B cell (primary cell): ENCODE results near the gene SELP. TPM values are rescaled to one million over a fixed set of nuclear protein-coding genes. Genes with fewer than 3 reads are reported as not detected.

ENCODE experiments used
- ATAC-seq: fragments of 200-7000 bp; cut with Tn5 transposase; one replicate; pipeline ENCODE4 v1.10.0; 2021; ENCODE audit warnings: low read depth, mild to moderate bottlenecking, moderate number of reproducible peaks, moderate library complexity
- CTCF ChIA-PET: fragments of 350-600 bp; sonication (Branson Sonifier 250); formaldehyde crosslinking; loops from one replicate; lab custom pipeline; 2021; ENCODE audit warnings: antibody characterized with exemption, inconsistent platforms; lab: Charles Lee
- POLR2A ChIA-PET: fragments of 350-600 bp; sonication (Branson Sonifier 250); formaldehyde crosslinking; loops from one replicate; lab custom pipeline; 2021; ENCODE audit warnings: antibody characterized with exemption; lab: Charles Lee
- DNase-seq: peaks from one replicate; pipeline ENCODE4 v3.0.0; 2013
- H2AFZ ChIP-seq: 2 replicates; pipeline ENCODE4 v1.6.1; 2012; ENCODE audit warnings: mild to moderate bottlenecking, low read depth, low read length; ENCODE audit not compliant: insufficient read depth, poor library complexity, severe bottlenecking
- H3K27ac ChIP-seq, 2 donors: 1 replicate in 1 of 2; 2 replicates in 1 of 2; pipeline ENCODE4 v1.5.1; 2012 to 2013; ENCODE audit warnings: low read length in 2 of 2, mild to moderate bottlenecking in 2 of 2, moderate library complexity in 1 of 2
- H3K27me3 ChIP-seq, 4 experiments: fragments of 200-600 bp in 1 of 4; sonication (generic) in 1 of 4; replicated peaks in 1 of 4; 1 replicate in 2 of 4; 2 replicates in 2 of 4; pipeline versions ENCODE4 v1.6.1 to v1.7.0; 2013 to 2016; ENCODE audit warnings: low read length in 3 of 4, mild to moderate bottlenecking in 2 of 4, mixed read lengths in 1 of 4, moderate library complexity in 1 of 4; ENCODE audit not compliant: insufficient read depth in 4 of 4, control insufficient read depth in 3 of 4; ENCODE audit errors: control extremely low read depth in 1 of 4
- H3K36me3 ChIP-seq, 2 experiments: replicated peaks in 1 of 2; 1 replicate in 1 of 2; 2 replicates in 1 of 2; pipeline versions ENCODE4 v1.6.1 to v1.7.1; 2013; ENCODE audit warnings: low read length in 1 of 2; ENCODE audit not compliant: insufficient read depth in 2 of 2, control insufficient read depth in 1 of 2; ENCODE audit errors: control extremely low read depth in 1 of 2, extremely low read depth in 1 of 2
- H3K4me1 ChIP-seq, 2 donors: fragments of 200-600 bp in 1 of 2; sonication (generic) in 1 of 2; 1 replicate in 1 of 2; 2 replicates in 1 of 2; pipeline versions ENCODE4 v1.5.1 to v1.6.1; 2013 to 2017; ENCODE audit warnings: low read length in 2 of 2; ENCODE audit not compliant: control insufficient read depth in 2 of 2, insufficient read depth in 2 of 2
- H3K4me2 ChIP-seq: replicated peaks from 2 replicates; pipeline ENCODE3; 2012; ENCODE audit warnings: mild to moderate bottlenecking, low read depth, low read length; ENCODE audit not compliant: poor library complexity, severe bottlenecking
- H3K4me3 ChIP-seq, 5 experiments: fragments of 200-600 bp in 1 of 5; sonication (generic) in 1 of 5; 1 replicate in 3 of 5; 2 replicates in 2 of 5; pipeline versions ENCODE4 v1.5.1 to v1.7.0; 2011 to 2016; ENCODE audit warnings: low read length in 4 of 5, mild to moderate bottlenecking in 4 of 5, low read depth in 2 of 5, control low read depth in 1 of 5, moderate library complexity in 1 of 5; ENCODE audit not compliant: insufficient read depth in 1 of 5; ENCODE audit errors: control extremely low read depth in 1 of 5, extremely low read depth in 1 of 5
- H3K79me2 ChIP-seq: fragments of 200-600 bp; sonication (generic); one replicate; pipeline ENCODE4 v1.6.0; 2016; ENCODE audit warnings: low read length; ENCODE audit not compliant: control insufficient read depth, insufficient read depth
- H3K9ac ChIP-seq: fragments of 200-600 bp; sonication (generic); 2 replicates; pipeline ENCODE4 v1.6.1; 2017; ENCODE audit warnings: mild to moderate bottlenecking, low read length, moderate library complexity
- H3K9me3 ChIP-seq, 3 donors: one replicate each; pipeline versions ENCODE4 v1.6.1 to v1.7.1; 2013; ENCODE audit warnings: low read length in 2 of 3; ENCODE audit not compliant: control insufficient read depth in 2 of 3, insufficient read depth in 1 of 3; ENCODE audit errors: control extremely low read depth in 1 of 3
- H4K20me1 ChIP-seq: 2 replicates; pipeline ENCODE4 v1.6.0; 2012; ENCODE audit warnings: mild to moderate bottlenecking, low read length; ENCODE audit not compliant: insufficient read depth, control insufficient read depth, poor library complexity, severe bottlenecking
- H3K27ac Mint-ChIP-seq: one replicate; pipeline ENCODE4 v1.8.0; 2021; ENCODE audit warnings: mixed read lengths
- H3K27me3 Mint-ChIP-seq: one replicate; pipeline ENCODE4 v1.8.0; 2021; ENCODE audit warnings: mixed read lengths
- H3K4me1 Mint-ChIP-seq: one replicate; pipeline ENCODE4 v1.8.0; 2021; ENCODE audit warnings: mixed read lengths
- H3K4me3 Mint-ChIP-seq: one replicate; pipeline ENCODE4 v1.8.0; 2021; ENCODE audit warnings: mixed read lengths
- H3K9me3 Mint-ChIP-seq: one replicate; pipeline ENCODE4 v1.8.0; 2022; ENCODE audit warnings: mixed read lengths; ENCODE audit not compliant: insufficient read depth
- CTCF ChIP-seq: fragments of 200-600 bp; IDR thresholded peaks from one replicate; pipeline ENCODE4 v1.8.0; 2022; ENCODE audit warnings: antibody characterized with exemption, mild to moderate bottlenecking
- EZH2 ChIP-seq: IDR thresholded peaks from 2 replicates; pipeline ENCODE4 v1.6.1; 2012; ENCODE audit warnings: borderline replicate concordance, low read depth, mild to moderate bottlenecking, moderate library complexity, low read length; ENCODE audit not compliant: insufficient read depth, poor library complexity, severe bottlenecking
- WGBS: methylation state at CpG from one replicate; pipeline ENCODE4 v1.1.5; 2013; ENCODE audit warnings: missing lambda C conversion rate; ENCODE audit not compliant: insufficient coverage; 5-methylcytosine and 5-hydroxymethylcytosine counted together
- intact Hi-C: fragments of 100-400 bp; cut with micrococcal nuclease; formaldehyde crosslinking; loops from one replicate; pipeline ENCODE4 v1.10.0; 2022
- polyA plus RNA-seq: library from polyadenylated mRNA; depleted of rRNA; stranded (reverse); fragments of >200 nt; gene quantifications from 2 replicates; pipeline ENCODE4 v1.2.3, GENCODE V29; 2012
- total RNA-seq, 2 donors: library from RNA; stranded (reverse); fragments of 120-200 nt in 1 of 2; gene quantifications; 1 replicate in 1 of 2; 2 replicates in 1 of 2; pipeline versions ENCODE4 v1.2.3 to v1.2.4, GENCODE V29; 2013 to 2022

The SELP gene
- total and polyA plus RNA-seq, 2 donors (not counting 1 experiment from before 2014, with no cell fraction given) = 0.99 to 1.9 TPM

- H3K27me3 Mint-ChIP-seq = peaks cover 10% of the 10 kb centered on the region
- POLR2A ChIA-PET = no interaction called here
- no peak for TF ChIP-seq EZH2
- no peak for TF ChIP-seq CTCF
- no peak overlapping the region for H3K27ac Mint-ChIP-seq
- H3K27ac ChIP-seq = no peak overlapping the region
- H2AFZ ChIP-seq = no peak overlapping the region
- H3K79me2 ChIP-seq = no peaks in the 10 kb centered on the region
- H3K4me3 Mint-ChIP-seq = no peak overlapping the region
- H3K4me3 ChIP-seq = no peak overlapping the region
- no CpG with 5 or more reads among the region's 1 CpG for WGBS
- no peaks in the 10 kb centered on the region for H3K9me3 ChIP-seq
- ATAC-seq (no peak), DNase-seq (no peak)
- intact Hi-C loops = no loop called here
- H3K9me3 Mint-ChIP-seq = no peaks in the 10 kb centered on the region
- H4K20me1 ChIP-seq = no peaks in the 10 kb centered on the region
- H3K9ac ChIP-seq = no peak overlapping the region
- no peak overlapping the region for H3K4me2 ChIP-seq
- H3K4me1 ChIP-seq = no peaks in the 10 kb centered on the region
- H3K27me3 ChIP-seq = peaks cover 0 to 12% (median 4%) of the 10 kb centered on the region in 4 experiments
- no peaks in the 10 kb centered on the region for H3K36me3 ChIP-seq
- CTCF ChIA-PET = interaction anchor here (0.9 kb wide), 1 partner anchor 25 kb away, joined by 3 read pairs; no protein-coding TSS in a partner anchor
- no peaks in the 10 kb centered on the region for H3K4me1 Mint-ChIP-seq
Measured at GRCh38 chr1:169576935-169577331, 53.0 kb downstream of the SELP start.

- H3K4me1 Mint-ChIP-seq = no peaks in the 10 kb centered on the region
- Histone ChIP-seq H3K27me3 (peaks cover 0 to 12% (median 4%) of the 10 kb centered on the region in 4 experiments), H3K9me3 (no peaks in the 10 kb centered on the region), H3K9ac (no peak overlapping the region), H3K79me2 (no peaks in the 10 kb centered on the region), H3K27ac (no peak overlapping the region), H2AFZ (no peak overlapping the region), H4K20me1 (no peaks in the 10 kb centered on the region), H3K36me3 (no peaks in the 10 kb centered on the region), H3K4me1 (no peaks in the 10 kb centered on the region), H3K4me2 (no peak overlapping the region), H3K4me3 (no peak overlapping the region)
- TF ChIP-seq EZH2 (no peak), CTCF (no peak)
- ChIA-PET CTCF (interaction anchor here (1.1 kb wide), 1 partner anchor 233 kb away, joined by 4 read pairs; no protein-coding TSS in a partner anchor), POLR2A (no interaction called here)
- H3K4me3 Mint-ChIP-seq = no peak overlapping the region
- H3K27me3 Mint-ChIP-seq = peaks cover 10% of the 10 kb centered on the region
- no peaks in the 10 kb centered on the region for H3K9me3 Mint-ChIP-seq
- no peak overlapping the region for H3K27ac Mint-ChIP-seq
- DNase-seq = no peak
- intact Hi-C loops = no loop called here
- WGBS = 88% methylated on average over 3 of the region's 5 CpGs
- ATAC-seq = no peak
Measured at GRCh38 chr1:169576241-169576934, 53.5 kb downstream of the SELP start.
